Measurements from ENCODE around the gene RPL15.

GRCh38 chr3:23880703-23881339 is 36.1 kb upstream of the RPL15 start:
- no peak for TF ChIP-seq CTCF (IDR thresholded peaks at IDR 0.05)
- no peak for TF ChIP-seq POLR2A (IDR thresholded peaks at IDR 0.05)
